Epithelial cell of esophagus (primary cell): ENCODE measurements around the gene LEUTX.

Experiments
- DNase-seq: peaks from one replicate; pipeline ENCODE4 v3.0.0; 2010; ENCODE audit warnings: low read depth
- H3K4me3 ChIP-seq: 2 replicates; pipeline ENCODE4 v1.5.1; 2011; ENCODE audit warnings: mild to moderate bottlenecking, low read length, control low read depth
- TF ChIP-seq, protein P1 (sequence below): IDR thresholded peaks from 2 replicates; pipeline ENCODE4 v1.5.1; 2011; ENCODE audit warnings: low read depth, mild to moderate bottlenecking, low read length, control low read depth, inconsistent platforms; ENCODE audit not compliant: insufficient read depth; ENCODE audit errors: missing control alignments

The LEUTX gene

DNA sequence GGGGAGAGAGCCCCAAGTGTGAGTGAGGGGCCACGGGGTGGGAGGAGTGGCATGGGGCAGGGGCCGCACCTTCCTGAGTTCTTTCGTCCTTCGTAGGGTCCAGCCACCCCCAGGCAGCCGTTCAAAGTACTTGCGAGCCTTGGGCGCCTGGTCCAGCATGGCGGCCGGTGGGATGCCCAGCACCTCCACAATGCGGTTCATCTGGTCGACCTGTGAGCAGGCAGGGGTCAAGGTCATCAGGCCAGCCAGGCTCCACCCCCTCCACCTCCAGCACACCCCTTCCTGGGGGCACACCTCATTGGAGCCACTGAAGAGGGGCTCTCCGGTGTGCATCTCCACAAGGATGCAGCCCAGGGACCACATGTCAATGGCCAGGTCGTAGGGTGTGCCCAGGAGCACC, 48.6 kb downstream of the LEUTX start:
- TF ChIP-seq, protein P1, sequence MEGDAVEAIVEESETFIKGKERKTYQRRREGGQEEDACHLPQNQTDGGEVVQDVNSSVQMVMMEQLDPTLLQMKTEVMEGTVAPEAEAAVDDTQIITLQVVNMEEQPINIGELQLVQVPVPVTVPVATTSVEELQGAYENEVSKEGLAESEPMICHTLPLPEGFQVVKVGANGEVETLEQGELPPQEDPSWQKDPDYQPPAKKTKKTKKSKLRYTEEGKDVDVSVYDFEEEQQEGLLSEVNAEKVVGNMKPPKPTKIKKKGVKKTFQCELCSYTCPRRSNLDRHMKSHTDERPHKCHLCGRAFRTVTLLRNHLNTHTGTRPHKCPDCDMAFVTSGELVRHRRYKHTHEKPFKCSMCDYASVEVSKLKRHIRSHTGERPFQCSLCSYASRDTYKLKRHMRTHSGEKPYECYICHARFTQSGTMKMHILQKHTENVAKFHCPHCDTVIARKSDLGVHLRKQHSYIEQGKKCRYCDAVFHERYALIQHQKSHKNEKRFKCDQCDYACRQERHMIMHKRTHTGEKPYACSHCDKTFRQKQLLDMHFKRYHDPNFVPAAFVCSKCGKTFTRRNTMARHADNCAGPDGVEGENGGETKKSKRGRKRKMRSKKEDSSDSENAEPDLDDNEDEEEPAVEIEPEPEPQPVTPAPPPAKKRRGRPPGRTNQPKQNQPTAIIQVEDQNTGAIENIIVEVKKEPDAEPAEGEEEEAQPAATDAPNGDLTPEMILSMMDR: no peak
- no peak for DNase-seq
- H3K4me3 ChIP-seq: no peak overlapping the region

DNA sequence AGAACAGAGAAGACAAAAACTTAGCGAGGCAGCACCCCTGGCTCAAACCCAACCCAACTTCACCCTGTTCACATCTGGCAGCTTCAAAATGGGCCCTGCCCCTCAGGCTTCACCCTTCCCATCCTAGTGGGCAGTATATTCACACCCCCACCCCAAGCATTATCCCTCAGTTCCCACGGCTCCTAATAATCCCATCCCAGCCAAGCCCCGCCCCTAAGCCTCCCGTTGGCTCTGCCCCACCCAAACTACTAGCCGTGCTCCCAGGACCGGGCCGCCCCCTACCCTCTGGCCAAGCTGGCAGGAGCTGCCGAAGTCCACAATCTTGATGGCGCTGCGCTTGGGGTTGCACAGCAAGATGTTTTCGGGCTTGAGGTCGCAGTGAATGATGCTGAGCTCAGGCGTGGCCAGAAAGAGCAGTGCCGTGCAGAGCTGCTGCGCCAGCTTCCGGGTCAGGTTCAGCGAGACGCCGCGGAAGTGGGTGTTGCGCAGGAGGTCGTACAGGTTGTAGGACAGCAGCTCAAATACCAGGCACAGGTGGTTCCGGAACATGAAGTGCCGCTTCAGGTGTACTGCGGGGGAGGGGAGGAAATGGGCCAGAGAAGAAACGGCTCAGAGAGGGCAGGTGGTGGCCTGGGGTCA, 49.5 kb downstream of the LEUTX start:
- H3K4me3 ChIP-seq: no peak overlapping the region
- DNase-seq: no peak
- TF ChIP-seq, protein P1: no peak

DNA sequence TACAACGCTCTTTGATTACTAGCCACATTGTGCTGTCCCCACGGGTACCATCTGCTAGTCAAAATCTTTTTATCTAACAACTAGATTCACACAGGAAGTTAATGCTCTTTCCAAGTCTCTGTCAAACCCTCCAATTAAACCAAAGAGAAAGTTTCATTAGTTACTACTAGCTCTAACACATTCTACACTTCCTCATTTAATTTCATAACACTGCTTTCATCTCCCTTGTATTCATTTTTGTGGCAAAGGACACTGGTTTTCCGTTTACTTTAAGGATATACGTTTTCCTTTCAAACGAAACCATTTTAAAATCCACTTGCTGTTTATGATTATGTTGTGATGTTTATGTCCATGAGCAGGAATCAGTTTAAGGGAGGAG, 50.0 kb downstream of the LEUTX start:
- H3K4me3 ChIP-seq: no peak overlapping the region
- TF ChIP-seq, protein P1: no peak
- DNase-seq: no peak

DNA sequence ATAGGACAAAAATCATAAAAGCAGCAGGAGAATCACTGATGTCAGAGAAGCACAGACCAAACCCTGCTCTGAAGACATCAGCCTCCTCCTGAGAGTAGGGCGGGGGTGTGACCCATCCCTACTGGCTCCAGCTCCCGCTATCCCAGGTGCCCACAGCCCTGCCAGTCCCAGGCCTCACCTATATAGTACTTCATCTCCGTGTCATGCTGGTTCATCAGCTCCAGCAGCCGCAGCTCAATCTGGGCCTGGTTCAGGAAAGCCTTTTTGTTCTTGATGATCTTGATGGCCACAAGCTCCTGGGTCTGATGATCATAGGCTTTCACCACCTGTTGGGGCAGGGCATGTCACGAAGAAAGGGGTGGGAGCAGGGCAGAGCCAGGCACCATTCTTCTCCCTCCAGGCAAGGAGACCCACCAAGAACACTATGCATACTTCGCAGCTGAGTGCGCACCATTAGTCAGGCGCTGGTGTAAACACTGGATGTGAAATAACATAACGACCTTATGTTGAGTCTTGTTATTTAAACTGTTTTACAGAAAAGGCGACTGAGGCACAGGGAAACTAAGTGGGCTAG, 51.1 kb downstream of the LEUTX start:
- TF ChIP-seq, protein P1: no peak
- DNase-seq: no peak
- H3K4me3 ChIP-seq: no peak overlapping the region

DNA sequence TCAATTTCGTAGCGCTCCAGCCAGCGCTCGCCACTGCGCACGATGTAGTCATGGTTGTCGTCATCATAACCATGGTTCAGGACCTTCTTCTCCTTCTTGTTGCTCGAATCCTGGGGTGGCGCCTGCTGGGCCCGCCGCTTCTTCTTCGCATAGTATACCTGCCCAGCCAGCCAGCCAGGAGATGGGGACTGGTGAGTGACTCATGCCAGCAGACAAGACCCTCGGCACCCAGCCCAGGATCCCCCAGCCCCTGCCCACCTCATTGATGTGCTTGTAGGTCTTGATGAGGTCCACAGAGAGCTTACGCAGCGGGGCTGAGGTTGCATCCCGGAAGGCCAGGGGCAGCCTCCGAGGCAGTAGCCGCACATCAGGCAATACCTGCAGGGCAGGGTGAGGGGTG, 51.8 kb downstream of the LEUTX start:
- DNase-seq: no peak
- no peak overlapping the region for H3K4me3 ChIP-seq
- TF ChIP-seq, protein P1: no peak

DNA sequence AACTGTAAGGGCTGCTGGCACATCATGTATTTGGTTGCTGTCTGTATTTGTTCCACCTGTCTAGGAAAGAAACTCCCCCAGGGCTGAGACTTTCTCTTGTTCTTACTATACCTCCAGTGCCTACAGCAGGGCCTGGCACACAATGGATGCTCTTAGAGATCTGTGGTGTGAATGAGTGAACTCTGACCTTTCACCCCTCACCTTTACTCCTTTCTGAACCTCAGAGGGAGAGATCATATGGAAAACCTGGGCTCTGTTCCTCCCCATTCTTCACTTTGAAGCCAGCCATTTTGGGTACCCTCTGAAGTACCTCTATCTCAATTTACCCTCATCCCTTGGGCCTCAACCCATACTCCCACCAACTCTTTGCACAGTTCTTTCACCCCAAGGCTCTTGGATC, 52.2 kb downstream of the LEUTX start:
- no peak for DNase-seq
- TF ChIP-seq, protein P1: no peak
- H3K4me3 ChIP-seq: no peak overlapping the region

DNA sequence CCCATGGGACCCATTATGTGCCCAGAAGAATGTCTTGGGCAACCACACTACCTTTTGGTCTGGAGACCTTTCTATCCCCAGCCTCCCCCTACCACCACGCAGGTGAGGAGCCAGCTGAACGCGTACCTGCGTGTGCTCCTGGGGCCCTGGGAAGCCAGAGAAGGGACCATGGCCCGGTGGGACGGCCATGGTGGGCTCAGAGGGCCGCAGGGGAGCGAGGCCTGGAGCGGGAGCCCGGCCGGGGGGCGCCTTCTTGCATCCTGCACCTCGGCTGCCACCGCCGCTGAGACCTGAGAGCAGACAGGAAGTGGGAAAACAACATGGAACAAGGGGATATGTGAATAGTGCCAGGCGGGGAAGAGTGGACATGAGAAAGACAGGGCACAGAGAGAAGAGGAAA, 53.0 kb downstream of the LEUTX start:
- DNase-seq: no peak
- TF ChIP-seq, protein P1: no peak
- no peak overlapping the region for H3K4me3 ChIP-seq
